Prostate gland (tissue), 2 donors: Measurements from ENCODE around the gene ARSG.

Source experiments
- POLR2A ChIP-seq: fragments of 450-650 bp; IDR thresholded peaks from one replicate; pipeline ENCODE4 v1.6.1; 2016; ENCODE audit warnings: antibody characterized with exemption, mild to moderate bottlenecking
- POLR2AphosphoS5 ChIP-seq: sonication (generic); formaldehyde crosslinking; IDR thresholded peaks from one replicate; pipeline ENCODE4 v1.6.1; 2017; ENCODE audit warnings: antibody characterized with exemption
- TF ChIP-seq, protein P1 (sequence below), 4 experiments: fragments of 200-600 bp in 2 of 4; fragments of 450-650 bp in 2 of 4; sonication (generic) in 2 of 4; IDR thresholded peaks; 1 replicate in 3 of 4; 2 replicates in 1 of 4; pipeline ENCODE4 v1.5.1; 2016 to 2019; ENCODE audit warnings: antibody characterized with exemption in 4 of 4, mild to moderate bottlenecking in 2 of 4, moderate library complexity in 2 of 4

DNA sequence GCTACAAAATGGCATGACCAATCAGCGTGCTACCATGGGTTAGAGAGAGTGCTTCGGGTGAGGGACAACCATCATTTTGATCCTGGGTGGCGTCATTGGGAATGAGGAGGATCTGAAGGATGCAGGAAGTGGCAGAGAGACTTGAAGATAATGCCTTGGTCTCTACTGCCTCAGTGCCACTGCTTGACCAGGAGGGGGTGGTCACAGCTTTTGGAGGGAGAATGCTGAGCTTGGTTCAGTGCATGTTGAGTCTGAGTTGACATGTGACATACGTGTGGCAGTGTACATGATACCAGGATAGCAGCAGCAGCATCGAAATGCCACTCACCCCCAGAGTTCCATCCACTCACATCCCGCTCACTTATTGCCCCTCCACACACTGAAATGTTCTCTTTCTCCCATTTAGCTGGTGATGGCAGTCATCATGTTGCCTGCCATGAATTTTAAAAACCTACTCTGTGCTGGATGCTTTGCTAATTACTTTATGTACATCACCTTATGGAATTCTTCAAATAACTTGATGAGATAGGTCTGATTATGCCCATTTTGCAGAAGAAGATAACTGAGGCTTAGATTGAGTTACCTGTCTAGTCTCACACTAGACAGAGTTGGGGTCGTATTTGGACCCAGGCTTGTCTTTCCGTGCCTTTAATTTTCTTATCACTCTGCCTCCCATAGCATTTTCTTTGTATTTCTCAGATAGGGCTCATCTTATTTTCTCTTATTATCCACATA, 36.7 kb downstream of the ARSG start:
- TF ChIP-seq POLR2AphosphoS5, result no peak
- TF ChIP-seq, protein P1, sequence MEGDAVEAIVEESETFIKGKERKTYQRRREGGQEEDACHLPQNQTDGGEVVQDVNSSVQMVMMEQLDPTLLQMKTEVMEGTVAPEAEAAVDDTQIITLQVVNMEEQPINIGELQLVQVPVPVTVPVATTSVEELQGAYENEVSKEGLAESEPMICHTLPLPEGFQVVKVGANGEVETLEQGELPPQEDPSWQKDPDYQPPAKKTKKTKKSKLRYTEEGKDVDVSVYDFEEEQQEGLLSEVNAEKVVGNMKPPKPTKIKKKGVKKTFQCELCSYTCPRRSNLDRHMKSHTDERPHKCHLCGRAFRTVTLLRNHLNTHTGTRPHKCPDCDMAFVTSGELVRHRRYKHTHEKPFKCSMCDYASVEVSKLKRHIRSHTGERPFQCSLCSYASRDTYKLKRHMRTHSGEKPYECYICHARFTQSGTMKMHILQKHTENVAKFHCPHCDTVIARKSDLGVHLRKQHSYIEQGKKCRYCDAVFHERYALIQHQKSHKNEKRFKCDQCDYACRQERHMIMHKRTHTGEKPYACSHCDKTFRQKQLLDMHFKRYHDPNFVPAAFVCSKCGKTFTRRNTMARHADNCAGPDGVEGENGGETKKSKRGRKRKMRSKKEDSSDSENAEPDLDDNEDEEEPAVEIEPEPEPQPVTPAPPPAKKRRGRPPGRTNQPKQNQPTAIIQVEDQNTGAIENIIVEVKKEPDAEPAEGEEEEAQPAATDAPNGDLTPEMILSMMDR (IDR thresholded peaks at IDR 0.05), result no peak
- no peak for TF ChIP-seq POLR2A
